NCI-H510A (cell line): ENCODE results near the gene CNDP1.
A peak's percentile ranks its signal among the peaks of the same experiment; 100 is the strongest.
"Not testable (repeated sequence)": the region's sequence is repeated elsewhere in the genome, so short reads cannot be mapped to it uniquely, and the experiment has no call there.

Source experiments
- DNase-seq: peaks from one replicate; lab custom pipeline; 2025; lab: John Stamatoyannopoulos, UW

The CNDP1 gene

GRCh38 chr18:74520096-74520833 lies 14.0 kb upstream of the CNDP1 start:
- no peak for DNase-seq

GRCh38 chr18:74521068-74521725 lies 13.1 kb upstream of the CNDP1 start:
- DNase-seq = no peak

GRCh38 chr18:74522635-74523548 lies 11.4 kb upstream of the CNDP1 start:
- DNase-seq = peak; percentile 91

DNA sequence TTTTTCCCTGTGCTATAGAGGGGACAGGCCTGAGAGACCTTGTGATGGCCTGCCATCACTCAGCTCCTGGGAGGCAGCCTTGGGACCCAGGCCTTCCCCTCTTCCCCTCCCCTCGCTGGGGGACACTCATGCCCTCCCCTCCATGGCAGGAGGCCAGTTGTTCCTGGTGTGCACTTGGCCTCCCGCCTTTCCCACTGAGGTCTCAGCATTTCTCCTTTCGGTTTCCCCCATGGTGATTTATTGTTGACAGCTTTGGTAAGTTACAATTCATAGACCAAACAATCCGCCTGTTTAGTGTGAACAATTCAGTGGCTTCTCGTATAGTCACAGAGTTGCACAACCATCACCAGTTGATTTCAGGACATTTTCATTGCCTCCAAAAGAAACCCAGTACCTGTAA lies 10.2 kb upstream of the CNDP1 start:
- peak; percentile 88 for DNase-seq

DNA sequence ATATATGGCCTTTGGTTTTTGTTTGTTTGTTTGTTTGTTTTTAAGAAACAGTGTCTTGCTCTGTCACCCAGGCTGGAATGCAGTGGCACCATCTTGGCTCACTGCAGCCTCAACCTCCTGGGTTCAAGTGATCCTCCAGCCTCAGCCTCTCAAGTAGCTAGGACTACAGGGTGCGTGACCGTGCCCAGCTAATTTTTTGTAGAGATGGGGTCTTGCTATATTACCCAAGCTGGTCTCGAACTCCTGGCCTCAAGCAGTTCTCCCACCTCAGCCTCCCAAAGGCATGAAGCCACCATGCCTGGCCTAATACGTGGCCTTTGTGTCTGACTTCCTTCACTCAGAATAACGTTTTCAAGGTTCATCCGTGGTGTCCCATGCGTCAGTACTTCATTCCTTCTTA lies 9.4 kb upstream of the CNDP1 start:
- not testable (repeated sequence) for DNase-seq

DNA sequence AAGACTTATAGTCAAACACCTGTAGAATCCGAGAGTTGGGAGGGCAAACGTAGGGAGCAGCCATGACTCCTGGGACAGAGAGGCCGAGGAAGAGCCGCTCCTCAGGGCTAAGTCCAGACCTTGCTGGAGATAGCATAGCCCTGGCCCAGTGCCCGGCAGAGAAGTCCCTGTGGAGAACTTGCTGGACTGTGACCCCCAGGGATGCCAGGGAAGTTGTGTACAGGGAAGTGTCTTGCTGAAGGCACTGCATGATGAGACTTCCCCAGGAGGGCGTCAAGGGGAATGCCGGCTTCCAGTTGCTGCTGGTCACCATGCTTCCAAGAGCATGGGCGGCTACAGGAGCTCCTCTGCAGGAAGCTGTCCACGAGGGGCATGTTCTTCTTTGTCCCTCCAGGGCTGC lies 8.6 kb upstream of the CNDP1 start:
- DNase-seq = no peak

DNA sequence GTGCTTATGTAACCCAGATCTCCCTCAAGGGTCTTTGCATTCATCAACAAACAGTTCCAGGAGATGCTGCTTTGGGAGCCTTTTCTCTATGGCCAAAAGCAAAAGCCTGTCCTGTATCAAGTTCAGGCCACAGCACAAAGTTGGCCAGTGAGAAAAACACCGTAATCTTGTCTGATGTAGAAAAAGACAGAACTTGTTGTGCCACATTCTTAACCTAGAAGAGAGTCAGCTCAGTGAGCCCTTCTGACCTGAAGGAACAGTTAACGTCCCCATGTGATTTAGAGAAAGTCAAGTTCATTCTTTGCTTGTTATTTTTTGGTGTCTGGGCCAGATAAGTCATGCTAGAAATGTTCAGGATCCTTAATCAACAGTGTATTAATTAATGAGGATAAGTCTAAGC lies 7.8 kb upstream of the CNDP1 start:
- no peak for DNase-seq

DNA sequence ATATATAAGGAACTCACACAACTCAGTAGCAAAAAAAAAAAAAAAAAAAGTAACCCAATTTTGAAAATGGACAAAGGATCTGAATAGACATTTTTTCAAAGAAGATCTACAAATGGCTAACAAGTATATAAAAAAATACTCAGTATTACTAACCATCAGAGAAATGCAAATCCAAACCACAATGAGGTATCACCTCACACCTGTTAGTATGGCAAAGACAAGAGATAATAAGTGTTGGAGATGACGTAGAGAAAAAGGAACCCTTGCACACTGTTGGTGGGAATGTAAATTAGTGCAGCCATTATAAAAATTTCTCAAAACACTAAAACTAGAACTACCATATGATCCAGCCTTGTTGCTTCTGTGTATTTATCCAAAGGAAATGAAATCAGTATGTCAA lies 5.8 kb upstream of the CNDP1 start:
- DNase-seq = no peak

DNA sequence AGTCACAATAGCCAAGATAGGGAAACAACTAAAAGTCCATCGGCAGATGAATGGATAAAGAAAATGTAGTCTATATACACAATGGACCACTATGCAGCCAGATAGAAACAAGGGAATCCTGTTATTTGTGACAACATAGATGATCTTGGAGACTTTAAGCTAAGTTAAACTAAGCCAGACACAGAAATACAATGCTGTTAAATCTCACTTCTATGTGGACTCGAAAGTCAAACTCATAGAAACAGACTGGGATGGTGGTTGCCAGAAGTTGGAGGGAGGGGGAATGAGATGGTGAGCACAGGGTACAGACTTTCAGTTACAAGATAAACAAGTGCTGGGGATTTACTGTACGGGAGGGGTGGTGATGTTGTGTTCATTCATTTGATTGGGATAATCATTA lies 5.4 kb upstream of the CNDP1 start:
- no peak for DNase-seq

GRCh38 chr18:74529378-74529777 lies 4.9 kb upstream of the CNDP1 start:
- no peak for DNase-seq

DNA sequence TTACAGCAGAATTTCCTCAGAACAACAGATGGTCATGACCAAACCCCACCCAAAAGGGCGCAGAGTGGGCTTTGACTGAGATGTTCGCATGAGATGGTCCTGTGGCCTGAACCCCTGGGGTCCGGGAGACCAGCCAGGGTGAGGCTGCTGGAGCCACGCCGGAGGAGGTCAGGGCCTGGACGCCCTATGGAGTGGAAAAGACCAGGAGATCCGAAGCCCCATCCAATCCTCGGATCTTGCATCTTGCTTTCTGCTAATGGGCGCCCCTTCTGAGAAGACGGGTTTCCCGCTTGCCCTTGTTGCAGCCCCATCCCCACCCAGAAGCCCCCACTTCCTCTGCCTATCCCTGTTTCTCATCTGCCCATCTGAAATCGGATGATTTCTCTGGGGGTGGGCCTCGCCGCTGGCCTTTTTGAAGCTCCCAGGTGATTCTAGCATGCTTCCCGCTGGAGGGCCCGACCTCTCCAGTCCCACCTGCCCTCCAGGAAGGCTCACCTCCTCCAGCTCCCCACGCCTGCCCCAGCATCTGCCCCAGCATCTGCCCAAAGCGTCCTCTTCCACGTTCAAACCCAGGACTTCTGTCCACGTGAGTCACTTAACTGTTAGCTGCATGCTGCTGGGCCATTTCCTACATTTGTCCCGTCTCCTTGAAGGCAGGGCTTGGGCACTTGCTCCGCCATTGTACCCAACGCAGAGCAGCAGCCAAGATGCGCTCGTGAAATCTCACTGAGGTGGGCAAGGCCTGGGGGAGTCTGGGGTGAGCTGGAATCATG lies 4.3 kb upstream of the CNDP1 start:
- no peak for DNase-seq

DNA sequence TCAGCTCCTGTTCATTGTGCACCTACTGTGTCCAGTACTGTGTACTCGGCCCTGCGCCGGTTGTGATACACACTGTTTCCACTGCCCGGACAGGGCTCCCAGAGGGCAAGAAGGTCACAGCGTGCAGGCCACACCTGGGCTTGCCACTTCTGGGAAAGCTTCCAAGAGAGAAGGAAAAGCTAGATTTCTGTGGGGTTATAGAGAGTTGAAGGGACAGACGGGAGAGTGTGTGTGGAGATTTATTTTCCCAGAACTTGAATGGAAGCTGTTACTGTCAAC lies 3.8 kb upstream of the CNDP1 start:
- DNase-seq = no peak

GRCh38 chr18:74531043-74531442 lies 3.3 kb upstream of the CNDP1 start:
- DNase-seq = no peak

DNA sequence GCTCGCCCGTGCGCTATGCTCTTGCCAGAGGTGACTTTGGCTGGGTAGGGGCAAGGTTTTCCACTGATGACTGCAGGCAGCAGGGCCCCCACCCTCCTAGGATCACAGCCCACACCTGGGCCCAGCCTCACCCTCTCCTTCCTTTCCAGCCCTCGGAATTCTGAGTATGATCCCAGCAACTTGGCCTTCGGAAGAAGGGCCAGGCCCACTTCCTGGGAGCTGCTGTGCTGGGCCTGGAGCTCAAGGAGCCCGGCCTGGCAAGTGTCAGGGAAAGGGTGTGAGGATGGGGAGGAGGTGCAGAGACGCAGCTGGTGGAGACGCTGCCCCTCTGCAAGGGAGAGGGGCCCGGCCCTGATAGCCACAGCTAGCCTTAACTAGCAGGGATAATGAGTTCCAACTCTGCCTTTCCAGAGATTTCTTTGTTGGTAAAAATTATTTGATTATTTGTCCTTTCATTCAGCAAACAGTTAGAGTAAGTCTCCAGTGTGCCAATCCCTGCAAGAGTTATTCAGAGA lies 1.7 kb upstream of the CNDP1 start:
- no peak for DNase-seq

GRCh38 chr18:74533666-74534065 lies 634 bp upstream of the CNDP1 start:
- DNase-seq = no peak

GRCh38 chr18:74534981-74535649 lies 815 bp downstream of the CNDP1 start:
- no peak for DNase-seq

DNA sequence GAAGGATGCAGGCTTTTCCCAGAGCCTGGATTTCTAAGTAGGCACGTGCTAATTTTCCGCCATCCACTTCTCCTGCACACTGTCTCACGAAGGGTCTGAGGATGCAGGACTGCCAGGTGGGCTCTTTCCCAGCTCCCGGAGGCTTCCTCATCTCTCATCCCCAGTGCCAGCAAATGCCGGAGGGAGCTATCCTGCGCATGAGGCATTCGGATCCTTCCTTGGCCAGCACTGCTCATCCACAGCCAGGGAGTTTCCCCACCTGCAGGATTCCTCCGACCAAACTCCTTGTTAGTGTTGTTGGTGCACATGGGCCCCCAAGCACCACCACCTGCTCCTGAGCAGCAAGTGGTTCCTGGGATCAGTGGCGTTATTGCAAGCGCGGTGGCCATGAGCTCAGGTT lies 5.0 kb downstream of the CNDP1 start:
- DNase-seq = no peak

- peak; percentile 79 for DNase-seq
Observed at GRCh38 chr18:74540652-74541421, 6.5 kb downstream of the CNDP1 start.

GRCh38 chr18:74541703-74542555 lies 7.6 kb downstream of the CNDP1 start:
- no peak for DNase-seq

DNA sequence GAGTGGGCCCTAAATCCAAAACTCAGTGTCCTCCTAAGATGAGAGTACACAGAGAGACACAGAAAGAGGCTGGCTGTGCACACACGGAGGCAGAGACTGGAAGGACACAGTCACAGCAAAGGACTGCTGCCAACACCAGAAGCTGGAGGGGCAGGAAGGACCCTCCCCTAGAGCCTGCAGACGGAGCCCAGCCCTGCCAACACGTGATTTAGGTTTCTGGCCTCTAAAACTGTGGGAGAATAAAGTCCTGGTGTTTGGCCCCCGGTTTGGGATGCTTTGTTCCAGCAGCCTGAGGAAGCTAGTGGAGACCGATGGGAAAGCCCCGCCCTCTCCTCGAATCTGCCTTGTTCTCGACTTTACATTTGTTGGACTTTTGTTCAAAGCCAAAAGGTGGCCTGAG lies 10.6 kb downstream of the CNDP1 start:
- DNase-seq = no peak
